Osteoblast (primary cell): ENCODE measurements around the gene PACS1. TPM values are rescaled to one million over a fixed set of nuclear protein-coding genes. Genes with fewer than 3 reads are reported as not detected.

Source experiments
- DNase-seq: peaks from one replicate; pipeline ENCODE4 v3.0.0; 2011; ENCODE audit warnings: low spot score, mixed read lengths; ENCODE audit not compliant: insufficient read length; ENCODE audit errors: missing footprints
- H2AFZ ChIP-seq: 2 replicates; pipeline ENCODE4 v1.6.0; 2011; ENCODE audit warnings: mild to moderate bottlenecking, low read length
- H3K27ac ChIP-seq: 2 replicates; pipeline ENCODE4 v1.5.1; 2011; ENCODE audit warnings: mild to moderate bottlenecking, low read depth, low read length, moderate library complexity
- H3K27me3 ChIP-seq: 2 replicates; pipeline ENCODE4 v1.6.0; 2012; ENCODE audit warnings: mild to moderate bottlenecking, control low read depth, inconsistent platforms, low read length, moderate library complexity; ENCODE audit not compliant: insufficient read depth
- H3K36me3 ChIP-seq: 2 replicates; pipeline ENCODE4 v1.5.1; 2011; ENCODE audit warnings: mild to moderate bottlenecking, low read length, control low read depth, moderate library complexity; ENCODE audit not compliant: insufficient read depth
- H3K4me1 ChIP-seq: 2 replicates; pipeline ENCODE4 v1.5.1; 2011; ENCODE audit warnings: mild to moderate bottlenecking, low read length, control low read depth, moderate library complexity; ENCODE audit not compliant: insufficient read depth
- H3K4me2 ChIP-seq: 2 replicates; pipeline ENCODE4 v1.6.0; 2011; ENCODE audit warnings: mild to moderate bottlenecking, low read length; ENCODE audit not compliant: insufficient read depth
- H3K4me3 ChIP-seq: fragments of 200-600 bp; sonication (generic); 3 replicates; pipeline ENCODE4 v1.5.1; 2012; ENCODE audit warnings: mild to moderate bottlenecking, low read length, inconsistent platforms; ENCODE audit not compliant: insufficient read depth
- H3K79me2 ChIP-seq: 2 replicates; pipeline ENCODE4 v1.6.0; 2012; ENCODE audit warnings: mild to moderate bottlenecking, low read length, control low read depth, inconsistent platforms; ENCODE audit not compliant: insufficient read depth
- H3K9me3 ChIP-seq: 2 replicates; pipeline ENCODE4 v1.5.1; 2011; ENCODE audit warnings: low read depth, low read length, control low read depth
- H4K20me1 ChIP-seq: 2 replicates; pipeline ENCODE4 v1.6.0; 2012; ENCODE audit warnings: mild to moderate bottlenecking, low read length, control low read depth; ENCODE audit not compliant: insufficient read depth
- CTCF ChIP-seq: IDR thresholded peaks from 2 replicates; pipeline ENCODE4 v1.5.1; 2011; ENCODE audit warnings: mild to moderate bottlenecking, low read depth, low read length, moderate library complexity; ENCODE audit errors: extremely low read depth
- total RNA-seq: library from RNA; depleted of rRNA; stranded (reverse); fragments of >200 nt; gene quantifications from 2 replicates; pipeline ENCODE4 v1.2.3, GENCODE V29; 2012

The PACS1 gene
- total RNA-seq, 1 donor = 38.0 TPM

GRCh38 chr11:66190786-66191185, 120.7 kb downstream of the PACS1 start:
- Histone ChIP-seq H3K27me3 (no peaks in the 10 kb centered on the region), H3K4me2 (no peak overlapping the region), H3K79me2 (peaks cover 50% of the 10 kb centered on the region), H3K36me3 (peaks cover 19% of the 10 kb centered on the region), H2AFZ (no peak overlapping the region), H3K9me3 (no peaks in the 10 kb centered on the region), H3K4me3 (no peak overlapping the region), H4K20me1 (peaks cover 36% of the 10 kb centered on the region), H3K4me1 (peaks cover 16% of the 10 kb centered on the region), H3K27ac (no peak overlapping the region)
- TF ChIP-seq CTCF = no peak
- DNase-seq = no peak

- H3K4me3 ChIP-seq = no peak overlapping the region
- no peak for DNase-seq
- peaks cover 28% of the 10 kb centered on the region for H4K20me1 ChIP-seq
- H3K79me2 ChIP-seq = peaks cover 38% of the 10 kb centered on the region
- H3K4me2 ChIP-seq = no peak overlapping the region
- TF ChIP-seq CTCF = no peak
- no peak overlapping the region for H2AFZ ChIP-seq
- H3K27ac ChIP-seq = no peak overlapping the region
- no peaks in the 10 kb centered on the region for H3K27me3 ChIP-seq
- no peaks in the 10 kb centered on the region for H3K9me3 ChIP-seq
- H3K36me3 ChIP-seq = peaks cover 20% of the 10 kb centered on the region
- peaks cover 24% of the 10 kb centered on the region for H3K4me1 ChIP-seq
Measured at GRCh38 chr11:66192181-66192863, 122.2 kb downstream of the PACS1 start.

- peaks cover 31% of the 10 kb centered on the region for H3K79me2 ChIP-seq
- no peaks in the 10 kb centered on the region for H3K27me3 ChIP-seq
- peaks cover 28% of the 10 kb centered on the region for H3K36me3 ChIP-seq
- no peak for DNase-seq
- H3K27ac ChIP-seq = no peak overlapping the region
- H3K4me3 ChIP-seq = no peak overlapping the region
- no peak overlapping the region for H2AFZ ChIP-seq
- H4K20me1 ChIP-seq = peaks cover 18% of the 10 kb centered on the region
- TF ChIP-seq CTCF = no peak
- no peak overlapping the region for H3K4me2 ChIP-seq
- no peaks in the 10 kb centered on the region for H3K9me3 ChIP-seq
- H3K4me1 ChIP-seq = peaks cover 16% of the 10 kb centered on the region
Measured at GRCh38 chr11:66194391-66194790, 124.3 kb downstream of the PACS1 start.

- DNase-seq = no peak
- H4K20me1 ChIP-seq = peaks cover 10% of the 10 kb centered on the region
- no peaks in the 10 kb centered on the region for H3K27me3 ChIP-seq
- no peak for TF ChIP-seq CTCF
- H3K79me2 ChIP-seq = peaks cover 22% of the 10 kb centered on the region
- H3K27ac ChIP-seq = no peak overlapping the region
- peaks cover 16% of the 10 kb centered on the region for H3K4me1 ChIP-seq
- no peak overlapping the region for H3K4me2 ChIP-seq
- no peak overlapping the region for H3K4me3 ChIP-seq
- H2AFZ ChIP-seq = no peak overlapping the region
- no peaks in the 10 kb centered on the region for H3K9me3 ChIP-seq
- peaks cover 32% of the 10 kb centered on the region for H3K36me3 ChIP-seq
Measured at GRCh38 chr11:66195867-66196266, 125.8 kb downstream of the PACS1 start.
